ENCODE data around the gene HMGN4.

The HMGN4 gene

GRCh38 chr6:26524722-26525370 is 13.3 kb upstream of the HMGN4 start:
- no peak for TF ChIP-seq CTCF (conservative IDR thresholded peaks at IDR 0.05; ENCODE audit: low read depth, low read length)
- DNase-seq (ENCODE audit: low read depth), result no peak
- H3K4me3 ChIP-seq (ENCODE audit: low read length), result no peak overlapping the region

DNA sequence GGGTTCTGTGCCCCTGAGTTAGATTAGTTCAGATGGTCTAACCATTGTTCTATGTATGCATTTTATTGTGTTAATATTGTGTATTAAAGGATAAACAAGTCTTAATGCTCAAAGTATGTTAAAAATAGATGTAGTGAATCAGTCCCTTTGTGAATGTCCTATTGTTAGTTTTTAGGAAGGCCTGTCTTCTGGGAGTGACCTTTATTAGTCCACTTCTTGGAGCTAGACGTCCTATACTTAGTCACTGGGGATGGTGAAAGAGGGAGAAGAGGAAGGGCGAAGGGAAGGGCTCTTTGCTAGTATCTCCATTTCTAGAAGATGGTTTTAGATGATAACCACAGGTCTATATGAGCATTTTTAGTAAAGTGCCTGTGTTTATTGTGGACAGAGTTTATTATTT is 12.3 kb upstream of the HMGN4 start:
- no peak overlapping the region for H3K4me3 ChIP-seq (ENCODE audit: low read length)
- DNase-seq (ENCODE audit: low read depth), result no peak
- TF ChIP-seq CTCF (conservative IDR thresholded peaks at IDR 0.05; ENCODE audit: low read depth, low read length), result no peak

- no peak for TF ChIP-seq CTCF (conservative IDR thresholded peaks at IDR 0.05; ENCODE audit: low read depth, low read length)
- no peak for DNase-seq (ENCODE audit: low read depth)
- no peak overlapping the region for H3K4me3 ChIP-seq (ENCODE audit: low read length)
Observed at GRCh38 chr6:26526928-26527327, 11.2 kb upstream of the HMGN4 start.

DNA sequence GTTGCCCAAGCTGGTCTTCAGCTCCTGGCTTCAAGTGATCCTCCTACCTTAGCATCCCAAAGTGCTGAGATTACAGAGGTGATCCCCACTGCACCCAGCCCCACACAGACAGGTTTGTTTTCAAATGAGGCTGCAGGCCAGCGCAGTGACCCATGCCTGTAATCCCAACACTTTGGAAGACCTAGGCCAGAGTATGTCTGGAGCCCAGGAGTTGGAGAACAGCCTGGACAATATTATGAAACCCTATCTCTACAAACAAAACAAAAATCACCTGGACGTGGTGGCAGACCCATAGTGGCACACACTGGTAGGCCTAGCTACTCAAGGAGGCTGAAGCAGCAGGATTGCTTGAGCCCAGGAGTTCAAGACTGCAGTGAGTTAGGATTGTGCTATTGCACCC is 8.0 kb upstream of the HMGN4 start:
- no peak overlapping the region for H3K4me3 ChIP-seq (ENCODE audit: low read length)
- DNase-seq (ENCODE audit: low read depth), result no peak
- no peak for TF ChIP-seq CTCF (conservative IDR thresholded peaks at IDR 0.05; ENCODE audit: low read depth, low read length)

DNA sequence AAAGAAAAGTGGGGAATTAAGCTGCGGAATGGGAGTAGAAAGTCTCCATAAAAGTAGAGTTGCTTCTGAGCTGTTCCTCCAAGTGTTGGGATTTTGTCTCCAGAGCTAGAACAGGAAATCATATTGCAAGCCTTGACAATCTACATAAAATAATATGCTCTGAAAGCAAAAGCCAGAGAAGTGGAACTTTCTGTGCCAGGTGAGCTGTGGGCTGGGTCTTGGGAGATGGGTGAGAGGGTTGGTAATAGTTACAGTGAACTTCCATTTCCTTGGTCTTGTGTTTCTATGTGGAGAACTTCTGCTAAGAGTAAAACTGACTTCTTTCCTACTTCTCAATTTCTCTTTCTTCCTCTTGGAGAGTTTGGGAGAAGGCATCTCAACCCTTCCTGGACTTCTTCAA is 6.3 kb upstream of the HMGN4 start:
- no peak for DNase-seq (ENCODE audit: low read depth)
- no peak for TF ChIP-seq CTCF (conservative IDR thresholded peaks at IDR 0.05; ENCODE audit: low read depth, low read length)
- no peak overlapping the region for H3K4me3 ChIP-seq (ENCODE audit: low read length)

- DNase-seq (ENCODE audit: low read depth), result no peak
- TF ChIP-seq CTCF (conservative IDR thresholded peaks at IDR 0.05; ENCODE audit: low read depth, low read length), result no peak
- peak overlapping the region; percentile 79 for H3K4me3 ChIP-seq (ENCODE audit: low read length)
Observed at GRCh38 chr6:26532699-26533531, 5.3 kb upstream of the HMGN4 start.

GRCh38 chr6:26533532-26533931 is 4.6 kb upstream of the HMGN4 start:
- peak overlapping the region; percentile 79 for H3K4me3 ChIP-seq (ENCODE audit: low read length)
- no peak for DNase-seq (ENCODE audit: low read depth)

More at GRCh38 chr6:26533532-26533931, 4.6 kb upstream of the HMGN4 start:
- no peak for TF ChIP-seq CTCF (conservative IDR thresholded peaks at IDR 0.05; ENCODE audit: low read depth, low read length)

All from retinal pigment epithelial cell (primary cell).